GM19452 (cell line): Measurements from ENCODE around the gene SHISA9.
"Not testable (repeated sequence)": the region's sequence is repeated elsewhere in the genome, so short reads cannot be mapped to it uniquely, and the experiment has no call there.

Experiments used
- ATAC-seq: cut with Tn5 transposase; IDR thresholded peaks from one replicate; pipeline ENCODE4 v1.9.1; 2021; ENCODE audit not compliant: unreplicated experiment

The SHISA9 gene

DNA sequence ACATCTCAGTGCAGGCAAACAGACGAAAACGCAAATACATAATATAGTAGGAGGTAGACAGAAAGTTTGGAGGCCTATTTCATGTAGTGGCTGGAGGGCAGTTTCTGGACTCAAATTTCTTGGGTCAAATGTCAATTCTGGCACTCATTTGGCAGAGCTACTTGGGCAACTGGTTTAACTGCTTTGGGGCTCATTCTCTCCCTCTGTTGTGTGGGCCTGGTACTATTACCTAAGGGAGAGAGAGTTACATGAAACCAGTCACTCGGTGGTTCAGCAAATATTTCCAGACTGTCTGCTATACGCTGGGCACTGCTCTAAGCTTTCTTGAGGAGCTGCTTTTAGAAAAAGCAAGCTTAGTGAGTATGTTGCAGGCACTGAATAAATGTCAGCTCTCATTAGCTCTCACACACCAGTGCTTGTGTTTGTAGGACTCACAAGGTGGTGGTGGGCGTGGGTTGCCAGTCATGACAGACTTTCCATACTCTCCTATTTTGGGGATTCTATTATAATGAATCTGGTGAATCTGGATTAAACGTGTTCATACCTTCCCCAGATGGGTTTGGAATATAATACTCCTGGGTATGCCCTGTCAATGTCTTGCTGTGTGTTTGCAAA is 1.8 kb upstream of the SHISA9 start:
- no peak for ATAC-seq

DNA sequence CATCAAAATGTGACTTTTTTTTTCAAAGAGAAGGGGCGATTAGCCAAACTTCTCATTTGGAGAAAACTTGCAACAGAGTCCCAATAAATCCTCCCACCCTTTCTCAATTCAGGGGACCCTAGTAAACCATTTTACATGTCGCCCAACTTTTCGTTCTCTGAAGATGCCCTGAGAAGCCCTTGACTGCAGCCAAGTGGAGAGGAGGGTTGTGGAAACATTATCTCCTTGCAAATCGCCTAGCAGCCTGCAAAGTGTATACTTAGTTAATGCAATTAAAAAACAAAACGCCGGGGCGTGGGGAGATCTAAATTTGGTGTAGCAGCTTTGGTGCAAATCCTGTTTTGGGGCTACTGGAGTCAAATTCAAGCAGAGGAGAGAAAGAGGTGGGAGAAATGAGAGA is 1.2 kb upstream of the SHISA9 start:
- ATAC-seq = no peak

DNA sequence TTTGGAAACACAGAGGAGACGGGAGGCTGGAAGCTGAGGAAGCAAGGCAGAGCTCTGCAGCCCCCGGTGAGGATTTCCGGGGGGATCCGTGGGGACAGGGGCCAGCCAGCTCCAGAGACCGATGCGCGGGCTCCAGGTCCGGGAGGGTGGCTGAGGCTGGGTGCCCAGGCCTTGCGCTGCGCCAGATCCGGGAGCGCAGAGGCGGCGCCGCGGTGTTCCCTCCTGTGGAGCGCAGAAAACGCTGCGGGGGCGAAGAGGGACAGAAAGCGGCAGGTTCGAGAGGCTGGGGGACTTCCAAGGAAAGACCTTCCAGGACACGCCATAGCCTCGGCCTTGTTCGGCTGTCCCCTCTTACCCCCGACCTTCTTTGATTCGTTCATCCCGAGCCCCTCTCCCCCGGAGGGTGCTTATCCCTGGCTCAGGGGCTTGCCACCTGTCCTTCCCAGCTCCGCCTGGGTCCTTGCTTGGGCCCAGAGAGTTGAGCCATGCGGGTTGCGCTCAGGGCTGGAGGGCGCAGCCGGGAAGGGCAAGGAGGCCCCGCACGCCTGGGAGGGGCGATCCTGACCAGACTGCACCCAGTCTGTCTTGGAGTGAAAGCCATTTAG is 697 bp upstream of the SHISA9 start:
- ATAC-seq = no peak

DNA sequence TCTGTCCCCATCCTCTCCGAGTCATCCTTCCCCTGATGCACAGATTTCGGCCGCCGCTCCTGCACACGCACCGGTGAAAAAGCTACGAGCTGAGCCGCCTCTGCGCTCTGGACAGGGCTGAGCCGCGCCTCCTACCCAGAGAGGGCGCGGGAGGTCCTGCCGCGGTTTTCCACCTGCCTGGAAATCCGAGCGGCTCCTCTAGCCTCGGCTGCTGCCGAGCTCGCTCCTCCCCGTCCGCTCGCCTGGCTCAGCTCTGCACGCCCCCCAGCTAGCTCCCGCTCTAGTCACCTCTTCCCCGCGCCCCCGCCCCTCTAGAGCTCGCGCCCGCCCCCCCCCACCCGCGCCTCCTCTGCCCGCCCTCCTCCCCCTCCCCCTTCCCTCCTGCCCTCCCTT is 198 bp upstream of the SHISA9 start:
- no peak for ATAC-seq

DNA sequence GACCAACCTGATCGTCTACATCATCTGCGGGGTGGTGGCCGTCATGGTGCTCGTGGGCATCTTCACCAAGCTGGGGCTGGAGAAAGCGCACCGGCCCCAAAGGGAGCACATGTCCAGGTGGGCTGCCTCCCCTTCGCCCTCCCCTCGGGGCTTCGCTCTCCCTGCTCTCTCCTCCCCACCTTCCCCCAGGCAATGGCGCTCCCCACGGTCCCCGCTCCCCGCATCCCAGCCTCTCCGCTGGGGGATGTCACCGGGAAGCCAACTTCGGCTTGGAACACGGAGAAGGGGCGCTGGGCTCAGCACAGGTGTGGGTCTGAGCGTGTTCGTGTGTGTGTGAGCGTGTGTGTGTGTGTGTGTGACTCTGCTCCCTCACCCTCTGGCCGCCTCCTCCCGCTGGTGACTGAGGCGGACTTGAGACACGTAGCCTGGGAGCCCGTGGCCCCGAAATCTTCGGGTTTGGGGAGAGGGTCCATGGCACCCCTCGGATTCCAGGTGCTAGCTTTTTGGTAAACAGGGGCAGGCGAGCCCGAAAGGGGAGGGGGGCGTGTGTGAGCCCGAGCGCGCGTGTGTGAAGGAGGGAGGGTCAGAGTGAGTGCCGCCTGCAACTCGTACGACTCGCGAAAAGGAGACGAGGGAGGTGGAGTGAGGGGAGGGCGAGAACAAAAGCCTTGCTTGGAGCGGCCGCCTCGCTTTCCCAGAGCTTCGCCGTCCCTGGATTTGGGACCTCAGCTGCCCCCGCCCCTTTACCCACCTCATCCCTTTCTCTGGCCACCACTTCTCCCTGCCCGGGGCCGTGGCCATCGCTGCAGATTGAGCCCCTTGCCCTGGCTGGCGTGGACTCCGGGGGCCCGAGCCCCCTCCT is 1.3 kb downstream of the SHISA9 start:
- no peak for ATAC-seq

DNA sequence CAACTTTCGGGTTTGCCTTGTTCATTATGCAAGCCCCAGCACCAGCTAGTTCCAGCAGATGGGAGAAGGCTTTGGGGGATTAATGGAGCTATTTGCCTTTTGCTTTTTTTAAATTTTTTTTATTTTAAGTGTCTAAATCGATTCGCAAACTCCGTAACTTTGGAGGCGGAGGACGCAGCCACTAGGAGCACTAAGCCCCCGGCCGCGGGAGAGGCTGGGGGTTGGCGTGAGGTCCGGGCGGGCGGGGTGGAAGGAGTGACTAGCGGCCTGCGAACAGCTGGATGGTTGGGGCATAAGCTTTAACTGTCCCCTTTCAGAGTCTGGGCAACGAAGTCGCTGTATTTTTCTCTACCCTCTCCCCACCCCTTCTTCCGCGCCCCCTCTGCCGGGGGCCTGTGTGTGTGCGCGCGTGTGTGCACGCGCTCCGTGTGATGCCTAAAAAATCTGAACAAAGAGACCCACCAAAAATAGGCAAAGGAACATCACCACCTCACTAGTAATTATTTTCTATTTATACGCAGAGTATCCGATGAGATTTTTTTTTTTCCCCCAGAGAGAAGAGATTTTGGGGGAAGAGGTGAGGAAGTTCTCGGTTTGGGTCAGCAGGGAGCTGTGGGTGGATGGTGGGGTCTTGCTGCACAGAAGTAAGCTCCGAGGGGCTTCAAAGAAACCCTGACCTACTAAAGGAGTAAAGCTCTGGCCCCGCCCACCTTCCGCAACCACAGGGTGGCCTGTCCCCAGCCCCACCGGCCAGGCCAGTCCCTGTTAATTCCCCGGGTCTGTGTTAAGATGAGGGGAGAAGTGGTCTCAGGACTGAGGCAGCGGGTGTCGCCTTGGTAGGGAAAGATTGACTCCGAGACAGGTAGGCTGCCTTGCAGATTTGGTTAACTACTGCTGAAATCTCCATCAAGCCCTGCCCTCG is 2.3 kb downstream of the SHISA9 start:
- no peak for ATAC-seq

DNA sequence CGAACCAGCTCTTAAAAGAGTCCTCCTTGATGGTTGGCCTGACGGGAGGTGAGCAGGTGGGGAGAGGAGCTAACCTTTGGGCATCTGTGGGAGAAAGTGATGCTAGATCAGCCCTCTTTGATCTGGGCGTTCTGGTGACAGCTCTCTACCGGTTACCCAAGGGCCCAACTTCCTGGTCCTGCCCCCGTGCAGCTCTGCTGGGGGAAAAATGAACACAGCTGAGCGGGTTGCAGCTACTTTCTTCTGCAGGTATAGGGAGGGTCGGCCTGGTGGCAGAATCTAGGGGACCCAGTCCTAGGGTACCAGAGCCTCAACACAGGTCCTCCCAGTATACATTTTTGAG is 2.9 kb downstream of the SHISA9 start:
- no peak for ATAC-seq

DNA sequence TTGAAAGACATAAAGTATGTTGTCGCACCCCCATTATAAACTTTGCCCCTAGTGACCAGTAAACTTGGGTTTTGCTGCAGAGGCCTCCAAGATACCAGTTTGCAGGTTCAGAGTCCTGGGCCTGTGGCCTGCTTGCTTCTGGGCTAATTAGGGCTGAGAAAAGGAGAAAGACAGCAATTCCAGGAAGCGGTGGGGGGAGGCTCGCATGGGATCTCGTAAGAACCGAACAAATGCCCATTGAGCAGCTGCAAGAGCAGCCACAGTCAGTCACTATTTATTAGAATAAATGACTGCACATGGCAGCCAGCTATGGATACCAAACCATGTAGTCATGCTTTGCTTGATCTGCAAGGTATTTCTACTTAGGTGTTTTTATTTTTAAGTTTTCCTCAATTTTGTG is 4.9 kb downstream of the SHISA9 start:
- no peak for ATAC-seq

DNA sequence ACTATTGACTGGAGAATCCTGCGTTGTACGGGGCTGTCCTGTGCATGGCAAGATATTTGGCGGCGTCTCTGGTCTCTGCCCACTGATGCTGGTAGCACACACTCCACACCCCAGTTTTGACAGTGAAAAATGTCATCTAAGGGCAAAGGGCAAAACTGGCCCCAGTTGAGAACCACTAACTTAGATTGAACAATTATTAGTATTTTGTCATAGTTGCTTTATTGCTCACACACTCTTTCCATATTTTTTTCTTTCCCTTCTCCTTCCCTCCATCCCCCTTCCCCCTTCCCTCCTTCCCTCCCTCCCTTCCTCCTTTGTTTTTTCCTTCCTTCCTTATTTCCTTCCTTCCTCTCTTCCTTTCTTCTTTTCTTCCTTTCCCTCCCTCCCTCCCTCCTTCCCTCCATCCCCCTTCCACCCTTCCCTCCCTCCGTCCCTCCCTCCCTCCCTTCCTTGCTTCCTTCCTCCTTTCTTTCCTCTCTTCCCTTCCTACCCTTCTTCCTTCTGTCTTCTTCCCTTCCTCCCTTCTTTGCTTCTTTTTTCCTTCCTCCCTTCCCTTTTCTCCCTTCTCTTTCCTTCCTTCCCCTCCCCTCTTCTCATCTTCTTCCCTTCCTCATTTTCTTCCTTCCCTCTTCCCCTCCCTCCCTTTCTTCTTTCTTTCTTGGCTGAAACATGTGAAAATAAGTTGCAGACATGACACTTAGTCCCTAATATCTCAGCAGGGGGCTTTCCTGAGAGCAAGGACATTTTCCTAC is 5.5 kb downstream of the SHISA9 start:
- no peak for ATAC-seq

DNA sequence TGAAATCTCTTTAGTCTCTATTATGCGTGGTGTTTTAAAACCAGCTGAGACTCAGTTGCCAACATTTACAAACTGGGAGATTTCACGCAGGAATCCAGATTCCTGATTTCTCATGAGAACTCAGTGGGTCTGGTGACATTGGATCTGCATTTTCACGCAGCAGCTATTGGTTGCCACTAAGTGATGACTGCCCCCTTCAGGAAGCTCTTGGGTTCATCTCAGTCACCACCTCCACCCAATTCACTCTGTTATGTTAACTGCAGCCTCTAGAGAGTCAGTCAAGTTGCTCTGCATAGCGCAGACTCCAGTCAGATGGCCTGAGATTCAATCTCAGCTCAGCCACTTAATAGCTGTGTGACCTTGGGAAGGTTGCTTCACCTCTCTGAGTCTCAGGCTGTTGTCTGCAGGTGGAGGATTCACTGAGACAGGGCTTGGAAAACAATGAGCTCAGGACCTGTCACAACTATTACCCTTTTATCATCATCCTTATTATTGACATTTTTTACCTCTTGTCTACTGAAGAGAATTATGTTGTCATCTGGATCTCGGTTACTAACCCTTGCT is 6.4 kb downstream of the SHISA9 start:
- ATAC-seq = no peak

DNA sequence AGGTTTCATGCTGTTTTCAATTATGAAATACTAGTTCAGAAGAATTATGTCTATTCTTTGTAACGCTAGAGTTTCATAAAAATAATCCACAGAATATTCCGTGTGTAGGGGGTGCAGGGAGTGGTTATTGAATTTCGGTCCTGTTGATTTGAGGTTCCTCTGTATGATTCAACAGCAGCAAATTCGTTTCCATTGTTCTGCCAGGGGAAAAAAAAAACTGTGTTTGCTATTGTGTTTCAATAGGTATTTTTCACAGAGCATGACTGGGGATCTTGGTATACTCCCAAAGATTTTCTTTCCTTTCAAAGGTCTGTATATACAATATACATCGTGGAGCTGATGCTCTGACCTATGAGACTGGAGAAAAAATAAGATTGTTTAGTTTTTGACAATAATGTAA is 15.8 kb downstream of the SHISA9 start:
- ATAC-seq = no peak

DNA sequence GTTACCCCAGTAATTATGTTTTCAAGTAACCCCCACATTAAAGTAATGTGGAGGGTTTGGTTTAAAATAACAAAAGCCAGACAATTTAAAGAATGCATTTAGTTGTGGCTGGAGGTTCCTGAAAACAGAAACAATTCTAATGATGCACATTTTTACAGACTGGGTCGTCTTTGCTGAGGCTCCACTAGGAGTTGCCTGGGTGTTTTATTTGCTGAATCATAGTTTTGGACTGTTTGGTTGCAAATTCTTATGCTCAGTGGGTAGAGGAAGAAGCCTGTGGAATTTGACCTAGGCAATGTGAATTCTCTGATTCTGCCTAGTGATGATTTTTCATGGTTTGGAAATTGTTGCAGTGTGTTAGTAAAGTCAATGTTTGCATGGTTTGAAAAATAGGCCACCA is 16.3 kb downstream of the SHISA9 start:
- ATAC-seq = no peak

DNA sequence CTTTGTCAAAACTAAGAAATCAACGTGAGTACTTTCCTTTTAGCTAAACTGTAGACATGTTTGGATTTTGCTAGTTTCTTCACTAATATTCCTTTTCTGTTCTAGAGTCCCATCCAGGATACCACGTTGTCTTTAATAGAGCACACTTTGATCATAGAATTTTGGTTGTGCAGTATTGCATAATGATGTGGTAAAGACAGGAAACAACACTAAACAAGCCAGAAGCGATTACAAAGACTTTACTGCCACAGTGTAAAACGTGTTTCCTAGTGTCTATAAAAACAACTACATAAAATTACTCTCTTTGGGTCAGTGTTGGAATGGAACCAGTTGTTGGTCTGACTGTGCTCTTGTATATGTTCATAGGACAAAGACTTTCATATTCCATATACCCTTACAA is 19.3 kb downstream of the SHISA9 start:
- no peak for ATAC-seq

DNA sequence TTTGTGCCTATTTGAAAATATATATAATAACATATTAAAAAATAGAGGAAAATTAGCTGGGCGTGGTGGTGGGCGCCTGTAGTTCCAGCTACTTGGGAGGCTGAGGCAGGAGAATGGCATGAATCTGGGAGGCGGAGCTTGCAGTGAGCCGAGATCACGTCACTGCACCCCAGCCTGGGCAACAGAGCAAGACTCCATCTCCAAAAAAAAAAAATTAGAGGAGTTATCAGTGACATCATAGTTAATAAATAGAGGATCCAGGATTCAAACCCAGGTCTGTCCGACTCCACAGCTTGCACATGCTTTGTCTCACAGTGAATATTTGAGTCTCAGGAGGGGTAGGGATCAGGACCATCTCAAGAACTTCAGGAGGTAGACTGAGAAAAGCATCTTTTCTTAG is 22.2 kb downstream of the SHISA9 start:
- ATAC-seq = not testable (repeated sequence)

DNA sequence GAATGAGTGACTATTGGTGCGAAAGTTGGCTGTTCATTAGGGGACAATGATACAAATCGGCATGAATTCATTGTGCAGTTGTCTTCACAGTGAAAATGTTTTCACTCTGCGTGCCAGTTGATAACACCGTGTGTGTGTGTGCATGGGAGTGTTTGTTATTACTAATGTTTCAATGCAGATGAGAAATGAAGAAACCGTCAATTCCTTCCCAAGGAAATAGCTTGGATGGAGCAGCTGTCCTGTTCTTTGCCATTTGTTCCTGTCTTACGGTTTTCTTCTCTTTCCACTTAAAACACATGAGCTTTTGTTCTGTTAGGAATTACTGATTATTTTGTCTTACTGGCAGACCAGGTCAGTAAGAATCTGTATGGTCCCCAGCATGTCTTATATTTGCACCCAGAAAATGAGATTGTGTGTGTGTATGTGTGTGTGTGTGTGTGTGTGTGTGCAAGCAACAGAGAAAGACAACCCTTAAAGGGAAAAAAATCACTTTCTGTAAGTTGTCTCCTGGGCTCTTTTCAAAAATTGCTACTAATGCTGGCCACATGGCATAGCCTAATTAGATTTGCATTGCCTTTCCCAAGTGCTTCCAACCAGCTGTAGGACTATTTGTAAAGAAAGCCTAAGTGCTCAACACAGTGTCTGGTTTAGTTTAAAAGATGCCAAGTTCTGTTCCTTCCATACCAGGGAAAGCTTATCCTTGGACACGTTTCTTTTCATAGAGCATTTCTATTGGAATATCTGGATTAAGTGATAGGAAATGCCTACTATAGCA is 23.8 kb downstream of the SHISA9 start:
- no peak for ATAC-seq

DNA sequence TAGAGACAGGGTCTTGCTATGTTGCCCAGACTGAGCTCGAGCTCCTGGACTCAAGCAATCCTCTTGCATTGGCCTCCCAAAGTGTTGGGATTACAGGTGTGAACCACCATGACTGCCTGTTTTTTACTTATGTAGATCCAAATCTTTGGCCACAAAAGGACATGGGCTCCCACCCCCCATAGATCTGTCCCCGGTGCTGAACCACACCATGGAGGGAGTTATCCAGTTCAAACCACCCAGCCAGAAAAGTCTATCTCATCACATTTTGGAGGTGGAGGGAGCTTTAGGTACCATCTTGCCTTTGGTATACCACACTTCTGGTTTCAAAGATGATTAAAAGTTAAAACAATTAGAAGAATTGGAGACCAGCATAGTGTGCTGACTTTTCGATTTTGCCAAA is 26.2 kb downstream of the SHISA9 start:
- ATAC-seq = no peak

DNA sequence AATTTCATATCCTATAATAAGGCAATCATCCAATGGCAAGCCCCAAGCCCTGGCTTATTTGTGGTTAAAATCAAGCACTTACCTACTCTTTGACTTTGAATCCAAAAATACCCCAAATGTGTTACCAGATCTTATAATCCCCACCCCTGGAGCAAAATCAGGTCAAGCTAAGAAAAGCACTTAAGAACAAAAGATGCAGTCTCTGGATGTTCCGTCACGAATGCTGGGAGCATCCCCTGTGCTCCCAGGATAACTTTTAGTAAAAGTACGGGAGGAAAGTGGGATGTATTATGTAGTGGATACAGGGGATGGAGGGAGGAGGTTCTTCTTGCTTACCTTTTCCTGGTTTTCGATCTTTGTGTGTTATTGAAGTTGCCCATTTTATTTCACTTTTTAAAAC is 29.5 kb downstream of the SHISA9 start:
- ATAC-seq = no peak

DNA sequence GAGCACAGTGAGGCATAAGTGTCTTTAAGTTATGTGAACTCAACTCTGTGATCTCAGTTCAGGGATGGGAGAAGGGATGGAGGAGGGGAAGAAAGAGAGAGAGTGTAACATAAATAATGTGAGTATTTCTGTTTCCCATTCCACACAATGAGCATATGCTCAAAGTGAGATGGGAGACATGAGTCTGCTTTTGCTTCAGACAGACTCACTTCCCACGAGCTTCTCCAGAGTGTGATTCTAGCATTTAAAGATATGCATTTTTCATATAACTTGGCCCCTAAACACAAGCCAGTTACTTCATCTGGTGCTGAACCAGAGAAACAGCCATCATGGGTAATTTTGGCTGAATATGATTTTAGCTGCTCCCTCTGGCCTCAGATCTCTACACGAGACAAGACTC is 35.0 kb downstream of the SHISA9 start:
- ATAC-seq = no peak

DNA sequence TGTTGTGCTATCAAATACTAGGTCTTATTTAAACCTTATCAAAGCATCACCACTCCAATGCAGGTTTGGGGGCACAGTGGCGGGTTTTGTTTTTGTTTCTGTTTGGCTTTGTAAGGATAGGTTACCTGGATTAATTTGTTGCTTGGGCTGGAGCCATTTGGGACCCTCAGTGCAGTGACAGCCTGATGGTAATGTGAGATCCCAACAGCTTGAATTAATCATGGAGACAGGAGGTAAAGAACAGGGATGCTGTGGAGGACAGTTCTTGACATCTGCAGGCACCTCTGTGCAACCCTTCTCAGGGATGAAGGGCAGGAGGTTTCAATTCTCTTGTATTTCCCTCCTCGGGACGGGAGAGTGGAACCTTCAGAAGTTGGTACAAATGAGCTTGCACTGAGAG is 40.5 kb downstream of the SHISA9 start:
- no peak for ATAC-seq

DNA sequence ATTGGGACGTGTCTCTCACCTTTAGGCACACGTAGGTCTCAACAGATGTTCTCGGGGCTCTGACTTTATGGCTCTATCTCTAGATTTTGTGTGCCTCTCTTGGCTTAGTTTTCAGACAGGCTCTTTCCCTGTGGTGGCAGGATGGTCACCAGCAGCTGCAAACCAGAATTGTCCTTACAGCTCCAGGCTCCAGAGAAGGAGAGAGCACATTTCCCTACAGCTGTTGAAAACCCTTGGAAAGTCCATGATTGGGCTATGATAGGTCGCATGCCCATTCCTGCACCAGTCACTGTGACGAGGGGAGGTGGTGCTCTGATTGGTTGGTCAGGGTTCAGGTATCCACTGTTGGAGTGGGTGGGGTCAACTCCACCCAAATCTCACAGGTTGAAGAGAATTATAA is 41.5 kb downstream of the SHISA9 start:
- no peak for ATAC-seq
